Stomach (tissue), 4 donors: ENCODE measurements around the gene ADGRL2.

Experiments used
- EP300 ChIP-seq: sonication (generic); formaldehyde crosslinking; IDR thresholded peaks from one replicate; pipeline ENCODE4 v1.6.1; 2017; ENCODE audit warnings: antibody characterized with exemption
- POLR2A ChIP-seq, 4 donors: fragments of 450-650 bp; IDR thresholded peaks; one replicate each; pipeline ENCODE4 v1.6.1; 2016; ENCODE audit warnings: antibody characterized with exemption in 4 of 4, control low read depth in 2 of 4, mild to moderate bottlenecking in 1 of 4, moderate library complexity in 1 of 4
- POLR2AphosphoS5 ChIP-seq, 3 donors: sonication (generic); formaldehyde crosslinking; IDR thresholded peaks; one replicate each; pipeline ENCODE4 v1.6.1; 2016; ENCODE audit warnings: antibody characterized with exemption in 3 of 3
- TF ChIP-seq, protein P1 (sequence below), 7 experiments: fragments of 450-650 bp in 4 of 7; fragments of 200-600 bp in 3 of 7; sonication (generic) in 3 of 7; IDR thresholded peaks; one replicate each; pipeline ENCODE4 v1.5.1; 2016 to 2019; ENCODE audit warnings: antibody characterized with exemption in 7 of 7, control low read depth in 2 of 7, mild to moderate bottlenecking in 1 of 7

DNA sequence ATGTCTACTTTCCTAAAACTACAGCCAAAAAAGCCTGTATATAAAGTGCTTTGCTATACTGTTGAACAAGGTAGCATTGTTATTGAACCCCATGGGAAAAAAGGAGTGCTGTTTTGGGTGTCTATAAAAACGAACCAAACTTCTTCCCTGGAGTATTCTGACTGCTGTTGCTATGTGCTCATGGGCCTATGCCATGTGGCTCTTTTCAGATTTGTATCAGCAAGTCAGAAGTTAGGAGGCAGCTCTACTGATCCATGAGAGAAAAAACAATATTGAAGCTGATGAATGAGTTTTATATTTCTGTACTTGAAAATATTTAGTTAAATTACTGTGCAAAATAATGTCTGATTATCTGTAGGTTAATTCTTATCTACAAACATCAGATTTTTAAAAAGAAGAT is 66.5 kb downstream of the ADGRL2 start:
- no peak for TF ChIP-seq POLR2A (IDR thresholded peaks at IDR 0.05)
- TF ChIP-seq, protein P1, sequence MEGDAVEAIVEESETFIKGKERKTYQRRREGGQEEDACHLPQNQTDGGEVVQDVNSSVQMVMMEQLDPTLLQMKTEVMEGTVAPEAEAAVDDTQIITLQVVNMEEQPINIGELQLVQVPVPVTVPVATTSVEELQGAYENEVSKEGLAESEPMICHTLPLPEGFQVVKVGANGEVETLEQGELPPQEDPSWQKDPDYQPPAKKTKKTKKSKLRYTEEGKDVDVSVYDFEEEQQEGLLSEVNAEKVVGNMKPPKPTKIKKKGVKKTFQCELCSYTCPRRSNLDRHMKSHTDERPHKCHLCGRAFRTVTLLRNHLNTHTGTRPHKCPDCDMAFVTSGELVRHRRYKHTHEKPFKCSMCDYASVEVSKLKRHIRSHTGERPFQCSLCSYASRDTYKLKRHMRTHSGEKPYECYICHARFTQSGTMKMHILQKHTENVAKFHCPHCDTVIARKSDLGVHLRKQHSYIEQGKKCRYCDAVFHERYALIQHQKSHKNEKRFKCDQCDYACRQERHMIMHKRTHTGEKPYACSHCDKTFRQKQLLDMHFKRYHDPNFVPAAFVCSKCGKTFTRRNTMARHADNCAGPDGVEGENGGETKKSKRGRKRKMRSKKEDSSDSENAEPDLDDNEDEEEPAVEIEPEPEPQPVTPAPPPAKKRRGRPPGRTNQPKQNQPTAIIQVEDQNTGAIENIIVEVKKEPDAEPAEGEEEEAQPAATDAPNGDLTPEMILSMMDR (IDR thresholded peaks at IDR 0.05): no peak
- TF ChIP-seq EP300: no peak
- TF ChIP-seq POLR2AphosphoS5 (IDR thresholded peaks at IDR 0.05): no peak
